PC-9 (cell line): ENCODE data around the gene PLEKHG2.

Experiments
- EZH2 ChIP-seq: fragments of 200-600 bp; sonication (generic); IDR thresholded peaks from 2 replicates; pipeline ENCODE4 v1.8.0; 2017; ENCODE audit warnings: antibody characterized with exemption, low read depth
- TF ChIP-seq, protein P1 (sequence below): fragments of 200-600 bp; sonication (generic); conservative IDR thresholded peaks from 2 replicates; pipeline ENCODE4 v1.6.1; 2017; ENCODE audit warnings: mixed run types, antibody characterized with exemption, mild to moderate bottlenecking, moderate library complexity

- TF ChIP-seq, protein P1, sequence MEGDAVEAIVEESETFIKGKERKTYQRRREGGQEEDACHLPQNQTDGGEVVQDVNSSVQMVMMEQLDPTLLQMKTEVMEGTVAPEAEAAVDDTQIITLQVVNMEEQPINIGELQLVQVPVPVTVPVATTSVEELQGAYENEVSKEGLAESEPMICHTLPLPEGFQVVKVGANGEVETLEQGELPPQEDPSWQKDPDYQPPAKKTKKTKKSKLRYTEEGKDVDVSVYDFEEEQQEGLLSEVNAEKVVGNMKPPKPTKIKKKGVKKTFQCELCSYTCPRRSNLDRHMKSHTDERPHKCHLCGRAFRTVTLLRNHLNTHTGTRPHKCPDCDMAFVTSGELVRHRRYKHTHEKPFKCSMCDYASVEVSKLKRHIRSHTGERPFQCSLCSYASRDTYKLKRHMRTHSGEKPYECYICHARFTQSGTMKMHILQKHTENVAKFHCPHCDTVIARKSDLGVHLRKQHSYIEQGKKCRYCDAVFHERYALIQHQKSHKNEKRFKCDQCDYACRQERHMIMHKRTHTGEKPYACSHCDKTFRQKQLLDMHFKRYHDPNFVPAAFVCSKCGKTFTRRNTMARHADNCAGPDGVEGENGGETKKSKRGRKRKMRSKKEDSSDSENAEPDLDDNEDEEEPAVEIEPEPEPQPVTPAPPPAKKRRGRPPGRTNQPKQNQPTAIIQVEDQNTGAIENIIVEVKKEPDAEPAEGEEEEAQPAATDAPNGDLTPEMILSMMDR: no peak
- no peak for TF ChIP-seq EZH2
Measured at GRCh38 chr19:39407410-39407659, 5.1 kb upstream of the PLEKHG2 start.
